Caco-2 (cell line): ENCODE data around the gene TEX13B. TPM values are rescaled to one million over a fixed set of nuclear protein-coding genes. Genes with fewer than 3 reads are reported as not detected.

Experiments
- BruUV-seq: library from RNA; stranded (reverse); fragments of 400-500 nt; replicated peaks from 2 replicates; lab custom pipeline; 2021; lab: Mats Ljungman, UMichigan
- CTCF ChIA-PET: fragments of 300-600 bp; sonication (Branson Sonifier 250); formaldehyde crosslinking; loops from one replicate; lab custom pipeline; 2022; ENCODE audit warnings: antibody characterized with exemption; lab: Charles Lee
- POLR2A ChIA-PET: fragments of 300-600 bp; sonication (Branson Sonifier 250); formaldehyde crosslinking; loops from one replicate; lab custom pipeline; 2022; ENCODE audit warnings: antibody characterized with exemption; lab: Charles Lee
- DNase-seq, 2 experiments: peaks; one replicate each; pipeline versions ENCODE4 v3.0.0 to v3.0.0-alpha.2; 2020 to 2022
- H3K27me3 ChIP-seq: replicated peaks from 2 replicates; pipeline ENCODE4 v1.6.0; 2011; ENCODE audit warnings: low read length; ENCODE audit not compliant: control insufficient read depth, insufficient read depth
- H3K36me3 ChIP-seq: 2 replicates; pipeline ENCODE4 v1.5.1; 2011; ENCODE audit warnings: low read length; ENCODE audit not compliant: control insufficient read depth, insufficient read depth
- H3K4me1 ChIP-seq: fragments of 250-450 bp; sonication (Bioruptor Pico); 2 replicates; pipeline ENCODE4 v1.5.1; 2020; ENCODE audit warnings: mild to moderate bottlenecking
- H3K4me3 ChIP-seq: 2 replicates; pipeline ENCODE4 v1.5.1; 2011; ENCODE audit warnings: low read depth, mild to moderate bottlenecking, control low read depth, low read length
- H3K9me3 ChIP-seq: fragments of 250-450 bp; sonication (Bioruptor Pico); 2 replicates; pipeline ENCODE4 v1.5.1; 2020; ENCODE audit warnings: mild to moderate bottlenecking, moderate library complexity
- H3K27ac Mint-ChIP-seq: one replicate; pipeline ENCODE4 v1.8.0; 2022; ENCODE audit warnings: mixed read lengths; ENCODE audit not compliant: unreplicated experiment
- H3K27me3 Mint-ChIP-seq: one replicate; pipeline ENCODE4 v1.8.0; 2022; ENCODE audit warnings: mixed read lengths; ENCODE audit not compliant: insufficient read depth, unreplicated experiment
- H3K36me3 Mint-ChIP-seq: one replicate; pipeline ENCODE4 v1.8.0; 2022; ENCODE audit warnings: mild to moderate bottlenecking, mixed read lengths; ENCODE audit not compliant: insufficient read depth, unreplicated experiment
- H3K4me1 Mint-ChIP-seq: one replicate; pipeline ENCODE4 v1.8.0; 2022; ENCODE audit warnings: low read depth, mixed read lengths; ENCODE audit not compliant: unreplicated experiment
- H3K4me3 Mint-ChIP-seq: one replicate; pipeline ENCODE4 v1.8.0; 2022; ENCODE audit warnings: mild to moderate bottlenecking, moderate library complexity, mixed read lengths; ENCODE audit not compliant: unreplicated experiment
- H3K9me3 Mint-ChIP-seq: one replicate; pipeline ENCODE4 v1.8.0; 2022; ENCODE audit warnings: mixed read lengths; ENCODE audit not compliant: unreplicated experiment
- CTCF ChIP-seq, 2 experiments: fragments of 200-600 bp in 1 of 2; IDR thresholded peaks; 1 replicate in 1 of 2; 2 replicates in 1 of 2; pipeline versions ENCODE4 v1.5.1 to v1.8.0; 2011 to 2022; ENCODE audit warnings: antibody characterized with exemption in 1 of 2, control low read depth in 1 of 2, inconsistent platforms in 1 of 2, low read depth in 1 of 2, low read length in 1 of 2, mild to moderate bottlenecking in 1 of 2, moderate library complexity in 1 of 2; ENCODE audit not compliant: insufficient read depth in 1 of 2, severe bottlenecking in 1 of 2, unreplicated experiment in 1 of 2
- intact Hi-C: fragments of 100-400 bp; cut with micrococcal nuclease; formaldehyde crosslinking; loops from one replicate; pipeline ENCODE4 v1.10.0; 2022; ENCODE audit not compliant: unreplicated experiment
- total RNA-seq: library from RNA; stranded (reverse); gene quantifications from 2 replicates; pipeline ENCODE4 v1.2.3, GENCODE V29; 2022

Gene TEX13B
- total RNA-seq, 1 experiment from 2014 or later = not detected

DNA sequence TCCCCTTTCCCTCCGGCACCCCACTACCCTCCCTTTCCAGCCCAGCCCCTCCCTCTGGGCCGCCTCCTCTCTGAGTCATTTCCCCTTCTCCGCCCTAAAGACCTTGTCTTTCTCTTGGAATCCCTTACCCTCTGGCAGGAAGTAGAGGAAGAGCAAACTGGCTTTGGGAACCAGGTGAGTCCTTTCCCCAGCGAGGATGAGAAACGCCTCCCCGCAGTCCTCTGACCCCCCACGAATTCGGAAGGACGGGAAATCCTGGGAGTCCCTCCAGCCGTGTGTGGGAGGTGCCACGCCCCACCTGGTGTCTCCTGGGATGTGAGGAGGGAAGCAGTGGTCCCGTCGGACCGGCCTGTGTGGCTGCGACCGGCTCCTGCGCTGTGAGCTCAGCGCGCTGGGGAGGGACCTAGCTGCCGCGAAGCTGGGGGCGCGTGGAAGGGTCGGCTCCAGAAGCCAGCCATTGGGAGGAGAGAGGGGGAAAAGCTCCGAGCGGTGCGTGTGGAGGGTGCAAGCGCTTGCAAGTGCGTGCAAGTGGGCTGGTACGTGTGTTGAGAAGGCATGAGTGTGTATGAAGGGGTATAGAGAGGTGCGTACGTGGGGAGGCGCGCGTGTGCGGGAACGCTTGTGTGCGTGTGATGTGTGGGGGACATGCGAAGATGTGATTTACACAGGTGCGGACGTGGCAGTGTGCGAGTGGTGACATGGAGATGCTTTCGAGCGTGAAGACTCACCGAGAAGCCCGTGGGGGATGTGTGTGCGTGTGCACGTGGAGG is 46.3 kb downstream of the TEX13B start:
- no peaks in the 10 kb centered on the region for H3K9me3 ChIP-seq
- Mint-ChIP-seq H3K27me3 (no peaks in the 10 kb centered on the region), H3K36me3 (peaks cover 5% of the 10 kb centered on the region), H3K4me3 (no peak overlapping the region), H3K4me1 (no peaks in the 10 kb centered on the region), H3K9me3 (no peaks in the 10 kb centered on the region), H3K27ac (no peak overlapping the region)
- DNase-seq = no peak
- H3K27me3 ChIP-seq = no peaks in the 10 kb centered on the region
- H3K4me3 ChIP-seq = no peak overlapping the region
- ChIA-PET CTCF (no interaction called here), POLR2A (no interaction called here)
- no peaks in the 10 kb centered on the region for H3K4me1 ChIP-seq
- BruUV-seq = no TSS peak
- intact Hi-C loops = no loop called here
- no peaks in the 10 kb centered on the region for H3K36me3 ChIP-seq
- no peak for TF ChIP-seq CTCF (IDR thresholded peaks at IDR 0.05; ENCODE audit: insufficient read depth in 1 of 2, low read depth in 1 of 2, low read length in 1 of 2, severe bottlenecking in 1 of 2, unreplicated experiment in 1 of 2)

GRCh38 chrX:107935200-107935599 is 47.0 kb downstream of the TEX13B start:
- ChIA-PET CTCF (no interaction called here), POLR2A (no interaction called here)
- DNase-seq = no peak
- Mint-ChIP-seq H3K9me3 (no peaks in the 10 kb centered on the region), H3K4me1 (no peaks in the 10 kb centered on the region), H3K27ac (no peak overlapping the region), H3K36me3 (peaks cover 5% of the 10 kb centered on the region), H3K27me3 (no peaks in the 10 kb centered on the region), H3K4me3 (no peak overlapping the region)
- Histone ChIP-seq H3K9me3 (no peaks in the 10 kb centered on the region), H3K4me1 (no peaks in the 10 kb centered on the region), H3K4me3 (no peak overlapping the region), H3K36me3 (no peaks in the 10 kb centered on the region), H3K27me3 (no peaks in the 10 kb centered on the region)
- BruUV-seq = no TSS peak
- TF ChIP-seq CTCF (IDR thresholded peaks at IDR 0.05; ENCODE audit: insufficient read depth in 1 of 2, low read depth in 1 of 2, low read length in 1 of 2, severe bottlenecking in 1 of 2, unreplicated experiment in 1 of 2) = no peak
- intact Hi-C loops = no loop called here

DNA sequence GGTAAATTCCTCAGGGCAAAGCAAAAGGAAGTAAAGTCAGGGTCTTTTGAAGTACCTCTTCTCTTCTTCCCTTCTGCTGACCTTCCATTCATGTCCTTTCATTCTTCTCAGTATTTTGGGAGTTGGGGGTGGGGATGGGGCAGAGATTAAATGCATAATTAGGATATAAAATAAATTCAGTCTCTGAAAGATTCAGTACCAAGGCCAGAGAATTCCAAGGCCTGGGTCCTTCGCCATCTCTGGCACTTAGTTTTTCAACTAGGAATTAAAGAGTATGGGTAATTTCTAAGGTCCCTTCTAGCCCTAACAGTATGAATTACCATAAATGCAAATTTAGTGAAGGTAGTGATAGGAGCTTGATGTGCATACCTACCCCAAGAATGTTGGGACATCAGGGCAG is 47.9 kb downstream of the TEX13B start:
- ChIA-PET POLR2A (no interaction called here), CTCF (no interaction called here)
- intact Hi-C loops = no loop called here
- Mint-ChIP-seq H3K27ac (no peak overlapping the region), H3K36me3 (peaks cover 5% of the 10 kb centered on the region), H3K4me3 (no peak overlapping the region), H3K27me3 (no peaks in the 10 kb centered on the region), H3K4me1 (no peaks in the 10 kb centered on the region), H3K9me3 (no peaks in the 10 kb centered on the region)
- no peak for TF ChIP-seq CTCF (IDR thresholded peaks at IDR 0.05; ENCODE audit: insufficient read depth in 1 of 2, low read depth in 1 of 2, low read length in 1 of 2, severe bottlenecking in 1 of 2, unreplicated experiment in 1 of 2)
- BruUV-seq = no TSS peak
- Histone ChIP-seq H3K36me3 (no peaks in the 10 kb centered on the region), H3K4me1 (no peaks in the 10 kb centered on the region), H3K4me3 (no peak overlapping the region), H3K27me3 (no peaks in the 10 kb centered on the region), H3K9me3 (no peaks in the 10 kb centered on the region)
- DNase-seq = no peak

Other genes starting within 250 kb of the TEX13B start
- gene TSC22D3, start 206.6 kb downstream of the TEX13B start, total RNA-seq = 2.2 TPM in 2 replicates
- not detected in 2 replicates for gene NCBP2L, start 204.6 kb downstream of the TEX13B start, total RNA-seq
- gene MID2, start 156.5 kb downstream of the TEX13B start, total RNA-seq = 1.8 and 1.9 TPM in 2 replicates
- gene VSIG1, start 62.7 kb upstream of the TEX13B start, total RNA-seq = not detected in 2 replicates
- 41.1 and 41.3 TPM in 2 replicates for gene PSMD10, start 109.2 kb upstream of the TEX13B start, total RNA-seq
- 3.9 and 4.6 TPM in 2 replicates for gene ATG4A, start 109.4 kb upstream of the TEX13B start, total RNA-seq